NB4 (cell line): ENCODE data around the gene GOLGA6L24.
"Not testable (repeated sequence)": the region's sequence is repeated elsewhere in the genome, so short reads cannot be mapped to it uniquely, and the experiment has no call there.

Experiments used
- CTCF ChIP-seq: IDR thresholded peaks from one replicate; pipeline ENCODE4 v1.5.1; 2012; ENCODE audit warnings: low read depth, low read length
- MAX ChIP-seq: IDR thresholded peaks from 2 replicates; pipeline ENCODE4 v1.6.1; 2011; ENCODE audit warnings: low read depth, low read length
- MYC ChIP-seq: IDR thresholded peaks from 2 replicates; pipeline ENCODE4 v1.6.1; 2011; ENCODE audit warnings: low read depth, low read length
- POLR2A ChIP-seq: IDR thresholded peaks from 2 replicates; pipeline ENCODE4 v1.6.1; 2011; ENCODE audit warnings: mild to moderate bottlenecking; ENCODE audit not compliant: insufficient read length; ENCODE audit errors: extremely low read depth

- not testable (repeated sequence) for TF ChIP-seq CTCF, POLR2A, MAX, MYC
Observed at GRCh38 chr15:28380053-28380452, 22.2 kb upstream of the GOLGA6L24 start.
